HepG2 (cell line): Measurements from ENCODE around the gene PIP4K2B. TPM values are rescaled to one million over a fixed set of nuclear protein-coding genes. Genes with fewer than 3 reads are reported as not detected.

Experiments used
- ETV6 ChIP-seq: sonication (generic); formaldehyde crosslinking; conservative IDR thresholded peaks from 2 replicates; pipeline ENCODE4 v1.4.0; 2020; ENCODE audit warnings: missing genetic modification reagents
- FOXP1 ChIP-seq, 2 experiments: fragments of 450-650 bp in 1 of 2; IDR thresholded peaks; 2 replicates each; pipeline ENCODE4 v1.6.1; 2017 to 2018; ENCODE audit warnings: antibody characterized with exemption in 1 of 2
- GATAD2A ChIP-seq: IDR thresholded peaks from 2 replicates; pipeline ENCODE4 v1.6.1; 2016
- MXI1 ChIP-seq: IDR thresholded peaks from 3 replicates; pipeline ENCODE4 v1.6.1; 2012; ENCODE audit warnings: low read depth, low read length, inconsistent platforms, borderline replicate concordance
- NFE2L2 ChIP-seq: fragments of 150-350 bp; IDR thresholded peaks from 2 replicates; pipeline ENCODE4 v1.6.1; 2014; ENCODE audit warnings: low read length
- NFIC ChIP-seq: IDR thresholded peaks from 2 replicates; pipeline ENCODE4 v1.6.1; 2012; ENCODE audit warnings: mild to moderate bottlenecking, low read length, inconsistent platforms
- NR0B2 ChIP-seq: sonication (generic); formaldehyde crosslinking; IDR thresholded peaks from 2 replicates; pipeline ENCODE4 v1.4.0; 2020; ENCODE audit warnings: mild to moderate bottlenecking, missing genetic modification reagents
- PLRG1 ChIP-seq: fragments of 450-650 bp; conservative IDR thresholded peaks from 2 replicates; pipeline ENCODE4 v1.6.1; 2016
- SCMH1 ChIP-seq: sonication (generic); formaldehyde crosslinking; IDR thresholded peaks from 2 replicates; pipeline ENCODE4 v1.9.0; 2021; ENCODE audit warnings: missing genetic modification reagents, mild to moderate bottlenecking, borderline replicate concordance
- TGIF2 ChIP-seq: IDR thresholded peaks from 2 replicates; pipeline ENCODE4 v1.6.1; 2016; ENCODE audit warnings: control low read depth, missing compliant biosample characterization
- ZNF10 ChIP-seq: sonication (generic); formaldehyde crosslinking; IDR thresholded peaks from 2 replicates; pipeline ENCODE4 v1.4.0; 2020; ENCODE audit warnings: mild to moderate bottlenecking, low read depth, missing genetic modification reagents, borderline replicate concordance
- ZNF501 ChIP-seq: sonication (generic); formaldehyde crosslinking; IDR thresholded peaks from 2 replicates; pipeline ENCODE4 v1.5.1; 2020; ENCODE audit warnings: mild to moderate bottlenecking, moderate library complexity, missing genetic modification reagents
- ZNF550 ChIP-seq: sonication (generic); formaldehyde crosslinking; IDR thresholded peaks from 2 replicates; pipeline ENCODE4 v1.4.0; 2020; ENCODE audit warnings: mild to moderate bottlenecking, missing genetic modification reagents, borderline replicate concordance
- ZNF709 ChIP-seq: sonication (generic); formaldehyde crosslinking; IDR thresholded peaks from 2 replicates; pipeline ENCODE4 v1.5.0; 2020; ENCODE audit warnings: mild to moderate bottlenecking, missing genetic modification reagents
- polyA plus RNA-seq, 8 experiments: library from polyadenylated mRNA; depleted of rRNA in 3 of 8; stranded (reverse) in 7 of 8; unstranded in 1 of 8; fragments of >200 nt; fragmentation: Illumina TruSeq in 4 of 8; extraction: Trizol in 4 of 8; gene quantifications; 2 replicates each; pipeline versions ENCODE4 v1.2.1 to v1.2.3, GENCODE V29; 2011 to 2016; ENCODE audit warnings: low read depth in 4 of 8, missing spikeins in 1 of 8, mixed read lengths in 1 of 8; ENCODE audit not compliant: insufficient read depth in 1 of 8
- total RNA-seq, 5 experiments: library from RNA; depleted of rRNA; stranded (reverse); fragments of >200 nt; fragmentation: Illumina TruSeq; extraction: Trizol; gene quantifications; 2 replicates each; pipeline ENCODE4 v1.2.3, GENCODE V29; 2016; ENCODE audit warnings: low read depth in 1 of 5
- TF ChIP-seq, protein P1 (sequence below): sonication (generic); formaldehyde crosslinking; IDR thresholded peaks from 2 replicates; pipeline ENCODE4 v1.5.0; 2020; ENCODE audit warnings: mild to moderate bottlenecking, missing genetic modification reagents, borderline replicate concordance
- TF ChIP-seq, protein P2 (sequence below), 2 experiments: sonication (generic) in 1 of 2; formaldehyde crosslinking in 1 of 2; IDR thresholded peaks; 2 replicates each; pipeline versions ENCODE4 v1.4.0 to v1.6.1; 2016 to 2020; ENCODE audit warnings: borderline replicate concordance in 1 of 2, low read depth in 1 of 2, mild to moderate bottlenecking in 1 of 2, missing genetic modification reagents in 1 of 2

Gene PIP4K2B
- total and polyA plus RNA-seq, 2 of the 13 experiments (the other 11 are each of a cell fraction or from before 2014, with no cell fraction given), result 20.4 to 54.0 TPM

DNA sequence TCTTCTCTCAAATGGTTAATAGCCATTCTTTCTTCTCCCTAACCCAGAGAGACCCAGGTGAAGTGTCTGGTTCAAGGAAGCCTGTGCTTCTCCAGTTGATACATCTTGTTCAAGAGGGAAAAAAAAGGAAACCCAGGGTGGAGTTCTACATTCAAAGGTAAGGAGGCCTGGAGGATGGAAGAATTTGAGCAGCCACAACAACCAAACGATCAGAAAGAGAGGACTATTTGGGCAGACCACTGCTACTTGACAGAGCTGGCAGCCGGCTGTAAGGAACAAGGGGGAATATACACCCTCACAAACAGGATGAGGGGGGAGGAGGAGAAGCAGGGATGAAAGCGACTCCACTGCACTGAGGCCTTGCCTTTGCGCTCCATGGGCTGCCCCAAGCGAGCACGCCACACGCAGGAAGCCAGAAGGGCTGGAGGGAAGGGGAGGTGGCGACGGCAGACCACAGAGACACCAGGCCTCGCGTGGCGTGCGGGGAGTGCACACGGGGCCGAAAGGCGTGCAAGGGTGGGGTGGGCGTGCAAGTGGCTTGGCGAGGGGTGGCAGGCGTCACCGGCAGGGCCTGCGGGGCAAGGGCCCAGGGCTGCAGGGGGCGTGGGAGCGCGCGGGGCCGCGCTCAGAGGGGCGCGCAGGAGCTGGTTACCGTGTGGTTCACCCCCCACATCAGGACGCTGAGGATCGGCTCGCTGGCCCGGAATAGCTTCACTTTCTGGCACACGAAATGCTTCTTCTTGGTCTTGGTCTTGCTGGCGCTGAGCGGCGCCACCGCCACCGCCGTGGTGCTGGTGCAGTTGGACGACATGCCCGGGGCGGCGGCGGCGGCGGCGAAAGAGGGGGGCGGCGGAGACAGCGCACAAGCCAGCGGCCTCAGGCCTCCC is 499 bp downstream of the PIP4K2B start (continued):
- TF ChIP-seq, protein P1, sequence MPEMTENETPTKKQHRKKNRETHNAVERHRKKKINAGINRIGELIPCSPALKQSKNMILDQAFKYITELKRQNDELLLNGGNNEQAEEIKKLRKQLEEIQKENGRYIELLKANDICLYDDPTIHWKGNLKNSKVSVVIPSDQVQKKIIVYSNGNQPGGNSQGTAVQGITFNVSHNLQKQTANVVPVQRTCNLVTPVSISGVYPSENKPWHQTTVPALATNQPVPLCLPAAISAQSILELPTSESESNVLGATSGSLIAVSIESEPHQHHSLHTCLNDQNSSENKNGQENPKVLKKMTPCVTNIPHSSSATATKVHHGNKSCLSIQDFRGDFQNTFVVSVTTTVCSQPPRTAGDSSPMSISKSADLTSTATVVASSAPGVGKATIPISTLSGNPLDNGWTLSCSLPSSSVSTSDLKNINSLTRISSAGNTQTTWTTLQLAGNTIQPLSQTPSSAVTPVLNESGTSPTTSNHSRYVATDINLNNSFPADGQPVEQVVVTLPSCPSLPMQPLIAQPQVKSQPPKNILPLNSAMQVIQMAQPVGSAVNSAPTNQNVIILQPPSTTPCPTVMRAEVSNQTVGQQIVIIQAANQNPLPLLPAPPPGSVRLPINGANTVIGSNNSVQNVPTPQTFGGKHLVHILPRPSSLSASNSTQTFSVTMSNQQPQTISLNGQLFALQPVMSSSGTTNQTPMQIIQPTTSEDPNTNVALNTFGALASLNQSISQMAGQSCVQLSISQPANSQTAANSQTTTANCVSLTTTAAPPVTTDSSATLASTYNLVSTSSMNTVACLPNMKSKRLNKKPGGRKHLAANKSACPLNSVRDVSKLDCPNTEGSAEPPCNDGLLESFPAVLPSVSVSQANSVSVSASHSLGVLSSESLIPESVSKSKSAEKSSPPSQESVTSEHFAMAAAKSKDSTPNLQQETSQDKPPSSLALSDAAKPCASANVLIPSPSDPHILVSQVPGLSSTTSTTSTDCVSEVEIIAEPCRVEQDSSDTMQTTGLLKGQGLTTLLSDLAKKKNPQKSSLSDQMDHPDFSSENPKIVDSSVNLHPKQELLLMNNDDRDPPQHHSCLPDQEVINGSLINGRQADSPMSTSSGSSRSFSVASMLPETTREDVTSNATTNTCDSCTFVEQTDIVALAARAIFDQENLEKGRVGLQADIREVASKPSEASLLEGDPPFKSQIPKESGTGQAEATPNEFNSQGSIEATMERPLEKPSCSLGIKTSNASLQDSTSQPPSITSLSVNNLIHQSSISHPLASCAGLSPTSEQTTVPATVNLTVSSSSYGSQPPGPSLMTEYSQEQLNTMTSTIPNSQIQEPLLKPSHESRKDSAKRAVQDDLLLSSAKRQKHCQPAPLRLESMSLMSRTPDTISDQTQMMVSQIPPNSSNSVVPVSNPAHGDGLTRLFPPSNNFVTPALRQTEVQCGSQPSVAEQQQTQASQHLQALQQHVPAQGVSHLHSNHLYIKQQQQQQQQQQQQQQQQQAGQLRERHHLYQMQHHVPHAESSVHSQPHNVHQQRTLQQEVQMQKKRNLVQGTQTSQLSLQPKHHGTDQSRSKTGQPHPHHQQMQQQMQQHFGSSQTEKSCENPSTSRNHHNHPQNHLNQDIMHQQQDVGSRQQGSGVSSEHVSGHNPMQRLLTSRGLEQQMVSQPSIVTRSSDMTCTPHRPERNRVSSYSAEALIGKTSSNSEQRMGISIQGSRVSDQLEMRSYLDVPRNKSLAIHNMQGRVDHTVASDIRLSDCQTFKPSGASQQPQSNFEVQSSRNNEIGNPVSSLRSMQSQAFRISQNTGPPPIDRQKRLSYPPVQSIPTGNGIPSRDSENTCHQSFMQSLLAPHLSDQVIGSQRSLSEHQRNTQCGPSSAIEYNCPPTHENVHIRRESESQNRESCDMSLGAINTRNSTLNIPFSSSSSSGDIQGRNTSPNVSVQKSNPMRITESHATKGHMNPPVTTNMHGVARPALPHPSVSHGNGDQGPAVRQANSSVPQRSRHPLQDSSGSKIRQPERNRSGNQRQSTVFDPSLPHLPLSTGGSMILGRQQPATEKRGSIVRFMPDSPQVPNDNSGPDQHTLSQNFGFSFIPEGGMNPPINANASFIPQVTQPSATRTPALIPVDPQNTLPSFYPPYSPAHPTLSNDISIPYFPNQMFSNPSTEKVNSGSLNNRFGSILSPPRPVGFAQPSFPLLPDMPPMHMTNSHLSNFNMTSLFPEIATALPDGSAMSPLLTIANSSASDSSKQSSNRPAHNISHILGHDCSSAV (CRISPR knock-in tag), result no peak
- TF ChIP-seq ZNF709 (CRISPR knock-in tag), result peak; percentile 74; the same call in 1 of the 2 replicates
- no peak for TF ChIP-seq ZNF10
- no peak for TF ChIP-seq NFIC
- TF ChIP-seq FOXP1 (IDR thresholded peaks at IDR 0.05), result no peak
- no peak for TF ChIP-seq FOXP1 (CRISPR knock-in tag; IDR thresholded peaks at IDR 0.05)
- TF ChIP-seq NR0B2 (CRISPR knock-in tag), result peak; percentile 91
- no peak for TF ChIP-seq PLRG1
- TF ChIP-seq SCMH1 (CRISPR knock-in tag), result no peak
- peak; percentile 38; the same call in 1 of the 2 replicates for TF ChIP-seq ZNF501 (CRISPR knock-in tag)
- TF ChIP-seq MXI1, result peak; percentile 52; the same call in 1 of the 3 replicates
- TF ChIP-seq ZNF550 (CRISPR knock-in tag), result no peak
- peak; percentile 95 for TF ChIP-seq TGIF2 (CRISPR knock-in tag)
- TF ChIP-seq ETV6 (CRISPR knock-in tag), result no peak; the same call in none of the 2 replicates
- TF ChIP-seq GATAD2A, result no peak
- TF ChIP-seq NFE2L2, result no peak
- TF ChIP-seq, protein P2, sequence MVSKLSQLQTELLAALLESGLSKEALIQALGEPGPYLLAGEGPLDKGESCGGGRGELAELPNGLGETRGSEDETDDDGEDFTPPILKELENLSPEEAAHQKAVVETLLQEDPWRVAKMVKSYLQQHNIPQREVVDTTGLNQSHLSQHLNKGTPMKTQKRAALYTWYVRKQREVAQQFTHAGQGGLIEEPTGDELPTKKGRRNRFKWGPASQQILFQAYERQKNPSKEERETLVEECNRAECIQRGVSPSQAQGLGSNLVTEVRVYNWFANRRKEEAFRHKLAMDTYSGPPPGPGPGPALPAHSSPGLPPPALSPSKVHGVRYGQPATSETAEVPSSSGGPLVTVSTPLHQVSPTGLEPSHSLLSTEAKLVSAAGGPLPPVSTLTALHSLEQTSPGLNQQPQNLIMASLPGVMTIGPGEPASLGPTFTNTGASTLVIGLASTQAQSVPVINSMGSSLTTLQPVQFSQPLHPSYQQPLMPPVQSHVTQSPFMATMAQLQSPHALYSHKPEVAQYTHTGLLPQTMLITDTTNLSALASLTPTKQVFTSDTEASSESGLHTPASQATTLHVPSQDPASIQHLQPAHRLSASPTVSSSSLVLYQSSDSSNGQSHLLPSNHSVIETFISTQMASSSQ (IDR thresholded peaks at IDR 0.05; ENCODE audit: low read depth), result no peak
- TF ChIP-seq, protein P2 (CRISPR knock-in tag; IDR thresholded peaks at IDR 0.05; ENCODE audit: borderline replicate concordance), result no peak
